Measurements from ENCODE around the gene PSMB4.
"Not testable (repeated sequence)": the region's sequence is repeated elsewhere in the genome, so short reads cannot be mapped to it uniquely, and the experiment has no call there.

- not testable (repeated sequence) for TF ChIP-seq CTCF, POLR2A (IDR thresholded peaks at IDR 0.05)
These were observed 49.0 kb upstream of the PSMB4 start for GRCh38 chr1:151350323-151350722.
